Ishikawa (cell line): Measurements from ENCODE around the gene ARHGEF7.

Experiments used
- CREB1 ChIP-seq: IDR thresholded peaks from 2 replicates; pipeline ENCODE4 v1.6.1; 2012; ENCODE audit warnings: low read depth
- EGR1 ChIP-seq: IDR thresholded peaks from 2 replicates; pipeline ENCODE4 v1.6.1; 2012
- RAD21 ChIP-seq: IDR thresholded peaks from 2 replicates; pipeline ENCODE4 v1.6.1; 2012; ENCODE audit warnings: low read depth
- TEAD4 ChIP-seq: IDR thresholded peaks from 2 replicates; pipeline ENCODE4 v1.6.1; 2012
- ZBTB7A ChIP-seq: IDR thresholded peaks from 2 replicates; pipeline ENCODE4 v1.6.1; 2012; ENCODE audit warnings: low read depth

- no peak for TF ChIP-seq ZBTB7A
- no peak for TF ChIP-seq TEAD4
- no peak for TF ChIP-seq EGR1
- no peak for TF ChIP-seq RAD21
- no peak for TF ChIP-seq CREB1
Observed at GRCh38 chr13:111278743-111279652, 163.9 kb downstream of the ARHGEF7 start.
